ENCODE measurements around the gene FBXO15.

Gene FBXO15

GRCh38 chr18:74153377-74153776, 5.7 kb upstream of the FBXO15 start:
- no peak for DNase-seq

- no peak for DNase-seq
These were observed 5.2 kb upstream of the FBXO15 start for GRCh38 chr18:74152857-74153256.

DNA sequence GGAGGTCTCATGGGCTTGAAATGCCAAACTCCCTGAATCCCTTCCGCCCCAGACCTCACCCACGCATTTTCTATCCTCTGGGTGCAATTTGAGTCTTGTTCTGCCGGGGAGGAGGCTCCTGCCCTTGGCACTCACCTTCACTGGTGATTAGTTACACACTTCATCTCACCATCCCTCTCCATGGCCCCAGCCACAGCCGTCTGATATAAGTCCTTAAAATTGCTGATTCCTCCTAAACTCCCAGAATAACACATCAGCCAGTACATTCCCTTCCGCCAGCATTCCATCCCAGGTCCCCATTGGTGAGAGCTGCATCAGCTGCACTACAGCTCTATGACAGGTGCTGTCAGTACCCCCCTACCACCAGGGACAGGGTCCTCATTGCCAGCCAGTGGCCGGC, 4.6 kb upstream of the FBXO15 start:
- no peak for DNase-seq

- no peak for DNase-seq
These were observed 2.2 kb upstream of the FBXO15 start for GRCh38 chr18:74149878-74150277.

- no peak for DNase-seq
These were observed 973 bp upstream of the FBXO15 start for GRCh38 chr18:74148543-74149070.

DNA sequence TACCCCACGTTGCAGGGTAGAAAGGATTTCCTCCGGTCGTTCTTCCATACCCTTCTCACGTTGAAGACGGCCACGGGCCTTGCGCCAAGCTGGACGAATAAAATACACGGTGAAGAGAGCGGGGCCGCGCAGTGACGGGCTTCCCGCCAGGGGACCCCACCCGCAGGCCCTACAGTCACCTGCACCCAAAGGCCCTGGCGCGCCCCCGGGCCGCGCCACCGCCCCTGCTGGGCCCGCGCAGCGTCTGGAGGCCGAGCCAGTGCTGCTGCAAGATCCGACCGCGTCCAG, 199 bp downstream of the FBXO15 start:
- DNase-seq: no peak

DNA sequence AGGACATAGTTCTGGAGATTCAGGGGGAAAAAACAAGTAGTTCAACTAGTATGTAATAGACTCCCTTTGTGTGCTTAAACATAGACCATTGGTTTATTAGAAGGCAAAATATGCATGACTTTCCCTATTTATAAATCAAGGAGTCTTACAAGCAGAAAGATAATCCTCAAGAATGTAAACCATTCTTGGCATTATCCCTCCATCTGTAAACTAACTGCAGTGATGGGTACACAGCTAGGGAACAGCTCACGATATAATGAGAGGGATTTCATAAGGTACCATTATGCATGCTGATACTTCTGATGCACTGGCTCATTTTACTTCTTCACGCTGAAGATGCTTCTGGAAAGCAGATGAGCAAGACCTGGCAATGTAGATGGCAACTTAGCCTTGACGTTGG, 878 bp downstream of the FBXO15 start:
- DNase-seq: no peak

- no peak for DNase-seq
These were observed 5.4 kb downstream of the FBXO15 start for GRCh38 chr18:74142252-74142651.

GRCh38 chr18:74141667-74142066, 6.0 kb downstream of the FBXO15 start:
- no peak for DNase-seq

GRCh38 chr18:74140582-74140981, 7.1 kb downstream of the FBXO15 start:
- DNase-seq: no peak

GRCh38 chr18:74139888-74140287, 7.7 kb downstream of the FBXO15 start:
- DNase-seq: no peak

GRCh38 chr18:74139411-74139810, 8.2 kb downstream of the FBXO15 start:
- no peak for DNase-seq

DNA sequence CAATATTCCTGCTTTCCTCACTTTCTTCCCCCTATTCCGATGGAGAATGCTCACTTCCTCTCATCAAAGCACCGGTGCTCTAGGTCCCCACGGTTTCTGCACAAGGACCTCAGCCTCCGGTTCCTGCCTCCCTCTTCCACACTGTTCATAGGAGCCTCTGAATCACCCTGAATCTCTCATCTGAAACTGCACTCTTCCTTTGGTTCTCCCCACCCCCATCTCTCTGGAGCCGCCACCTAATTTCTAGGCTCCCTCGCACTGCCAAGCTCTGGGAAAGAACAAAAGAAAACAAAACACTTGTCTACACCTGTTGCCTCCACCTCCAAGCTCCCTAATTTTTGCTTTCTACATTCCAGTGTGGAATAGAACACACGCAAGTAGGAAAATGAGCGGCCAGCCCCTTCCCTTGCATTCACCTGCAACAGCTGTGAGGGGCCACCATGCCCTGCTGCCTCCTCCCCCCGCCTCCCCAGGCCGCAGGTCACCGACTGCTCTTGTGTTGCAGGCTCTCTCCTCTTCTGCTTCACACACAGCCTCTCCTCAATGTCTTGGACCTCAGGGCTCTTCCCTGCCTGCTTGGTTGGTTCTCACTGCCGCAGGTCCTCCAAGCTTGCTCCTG, 9.6 kb downstream of the FBXO15 start:
- no peak for DNase-seq

GRCh38 chr18:74132201-74132600, 15.4 kb downstream of the FBXO15 start:
- DNase-seq: no peak

GRCh38 chr18:74131124-74131523, 16.5 kb downstream of the FBXO15 start:
- no peak for DNase-seq

GRCh38 chr18:74128159-74128558, 19.5 kb downstream of the FBXO15 start:
- DNase-seq: no peak

GRCh38 chr18:74126684-74127655, 20.7 kb downstream of the FBXO15 start:
- DNase-seq: no peak

- DNase-seq: no peak
These were observed 23.0 kb downstream of the FBXO15 start for GRCh38 chr18:74124642-74125041.

DNA sequence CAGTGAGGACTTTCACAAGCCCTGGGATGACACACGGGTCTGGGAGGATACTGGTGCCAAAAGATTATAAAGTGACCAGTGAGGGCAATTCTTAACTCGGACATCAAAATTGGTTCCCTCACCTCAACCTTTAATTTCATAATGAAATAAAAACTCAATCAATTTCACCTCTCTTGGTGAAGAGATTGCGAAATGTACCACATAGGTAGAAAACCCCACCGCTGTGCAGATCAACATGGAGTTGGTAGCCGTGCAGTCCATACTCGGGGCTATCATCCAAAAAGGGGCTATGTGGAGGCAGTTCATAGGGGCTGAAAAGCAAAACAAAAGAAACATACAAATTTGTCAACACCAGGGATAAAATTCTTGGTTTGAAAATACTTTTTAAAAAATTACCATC, 24.4 kb downstream of the FBXO15 start:
- DNase-seq: no peak

DNA sequence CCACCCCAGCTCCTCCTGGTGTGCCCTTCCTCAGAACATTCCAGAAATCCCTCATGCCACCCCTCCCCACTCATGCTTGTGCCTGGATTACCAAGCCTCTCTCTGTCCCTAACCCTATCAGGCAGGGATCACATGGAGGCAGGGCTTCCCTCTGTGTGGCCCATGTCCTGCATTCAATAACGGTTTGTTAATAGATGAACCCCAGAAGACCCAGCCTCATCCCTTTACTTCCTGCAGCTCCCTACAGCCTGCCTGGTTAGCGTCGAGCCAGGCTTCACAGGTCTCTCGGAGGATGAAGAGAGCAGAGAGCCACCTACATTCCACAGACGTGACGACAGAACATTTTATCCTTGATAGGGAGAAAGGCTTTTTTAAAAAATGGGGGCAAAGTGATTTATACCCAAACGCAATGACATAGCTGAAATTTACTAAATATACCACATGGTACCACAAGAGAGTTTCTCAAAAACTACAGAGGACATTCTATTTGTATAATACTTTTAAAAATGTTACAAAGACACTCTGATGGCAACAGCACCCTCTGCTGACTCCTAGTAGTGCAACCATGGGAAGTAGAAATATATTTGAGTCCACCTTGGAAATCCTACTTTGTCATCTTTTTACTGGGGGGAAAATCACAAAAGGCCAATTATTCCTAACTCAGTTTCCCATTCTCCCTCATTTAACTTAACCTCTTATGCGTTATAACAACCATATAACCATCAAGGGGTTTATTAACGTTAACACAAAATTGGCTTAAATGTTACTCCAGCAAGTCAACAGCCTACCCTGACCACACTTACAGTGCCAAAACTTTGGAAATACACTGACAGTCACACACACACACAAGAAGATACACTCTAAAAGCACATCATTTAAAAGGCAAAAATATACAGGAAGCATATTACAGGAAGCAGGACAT, 30.7 kb downstream of the FBXO15 start:
- peak; percentile 9 for DNase-seq

DNA sequence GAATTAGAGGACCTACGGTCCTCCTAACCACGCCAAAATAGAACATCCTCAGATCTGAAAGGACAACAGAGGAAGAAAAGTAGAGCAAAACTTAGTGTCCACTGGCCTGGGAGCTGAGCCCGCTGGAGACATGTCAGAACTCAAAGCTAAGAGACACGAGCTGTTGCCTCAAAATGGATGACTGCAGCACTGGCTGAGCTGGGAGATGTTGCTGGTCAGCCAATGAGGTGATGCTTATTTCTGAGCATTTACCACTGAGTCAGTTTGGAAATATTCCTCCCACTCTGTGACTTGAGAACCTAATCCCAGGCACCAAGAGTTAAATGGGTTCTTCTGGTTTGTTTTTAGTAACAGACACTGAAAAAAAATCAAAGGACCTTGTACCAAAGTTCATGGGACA, 32.6 kb downstream of the FBXO15 start:
- no peak for DNase-seq

GRCh38 chr18:74114116-74114515, 33.5 kb downstream of the FBXO15 start:
- DNase-seq: no peak

GRCh38 chr18:74113711-74114110, 33.9 kb downstream of the FBXO15 start:
- DNase-seq: no peak

All from NCI-H1417 treated with DMSO at 0.1 percent for 48 hours (cell line).